Measurements from ENCODE around the gene MARVELD2.

DNA sequence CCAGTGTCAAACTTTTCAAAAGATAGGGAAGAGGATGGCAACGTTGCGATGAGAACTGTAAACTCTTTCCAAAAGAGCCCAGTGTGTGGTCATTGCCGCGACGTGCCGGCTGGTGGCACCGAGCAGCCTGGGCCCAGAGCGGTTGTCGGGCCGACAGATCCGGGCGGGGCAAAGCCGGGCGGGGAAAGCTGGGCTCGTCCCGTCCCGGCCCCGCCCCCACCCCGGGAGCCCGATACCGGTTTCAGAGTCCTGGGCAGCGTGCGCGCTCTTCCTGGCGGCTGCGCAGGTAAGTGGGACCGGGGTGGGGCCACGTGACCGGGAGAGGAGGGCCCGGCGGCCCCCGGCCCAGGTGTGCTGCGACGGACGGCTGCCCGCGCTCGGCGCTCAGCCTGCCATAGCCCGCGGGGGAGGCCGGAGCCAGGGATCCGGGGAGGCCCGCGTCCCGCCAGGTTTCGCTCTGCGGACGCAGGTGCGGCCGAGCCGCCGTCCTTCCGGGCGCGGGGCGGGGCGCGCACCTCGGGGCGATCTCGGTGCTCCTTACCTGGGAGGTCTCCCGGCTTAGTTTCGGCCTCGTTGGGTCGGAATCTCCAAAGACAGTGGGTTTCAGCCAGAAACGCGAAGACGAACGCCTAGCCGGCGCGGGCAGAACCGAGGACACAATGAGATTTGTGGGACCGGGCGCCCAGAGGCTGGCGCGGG is at the start of gene MARVELD2:
- TF ChIP-seq, protein P1, sequence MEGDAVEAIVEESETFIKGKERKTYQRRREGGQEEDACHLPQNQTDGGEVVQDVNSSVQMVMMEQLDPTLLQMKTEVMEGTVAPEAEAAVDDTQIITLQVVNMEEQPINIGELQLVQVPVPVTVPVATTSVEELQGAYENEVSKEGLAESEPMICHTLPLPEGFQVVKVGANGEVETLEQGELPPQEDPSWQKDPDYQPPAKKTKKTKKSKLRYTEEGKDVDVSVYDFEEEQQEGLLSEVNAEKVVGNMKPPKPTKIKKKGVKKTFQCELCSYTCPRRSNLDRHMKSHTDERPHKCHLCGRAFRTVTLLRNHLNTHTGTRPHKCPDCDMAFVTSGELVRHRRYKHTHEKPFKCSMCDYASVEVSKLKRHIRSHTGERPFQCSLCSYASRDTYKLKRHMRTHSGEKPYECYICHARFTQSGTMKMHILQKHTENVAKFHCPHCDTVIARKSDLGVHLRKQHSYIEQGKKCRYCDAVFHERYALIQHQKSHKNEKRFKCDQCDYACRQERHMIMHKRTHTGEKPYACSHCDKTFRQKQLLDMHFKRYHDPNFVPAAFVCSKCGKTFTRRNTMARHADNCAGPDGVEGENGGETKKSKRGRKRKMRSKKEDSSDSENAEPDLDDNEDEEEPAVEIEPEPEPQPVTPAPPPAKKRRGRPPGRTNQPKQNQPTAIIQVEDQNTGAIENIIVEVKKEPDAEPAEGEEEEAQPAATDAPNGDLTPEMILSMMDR (IDR thresholded peaks at IDR 0.05), result peak; percentile 77
- no peak for TF ChIP-seq ZFX (IDR thresholded peaks at IDR 0.05; ENCODE audit: borderline replicate concordance)

Measured in 22Rv1 (cell line).